LoVo (cell line): ENCODE data around the gene HTRA3.

ENCODE experiments used
- DNase-seq: peaks from one replicate; pipeline ENCODE4 v3.0.0-alpha.2; 2016; ENCODE audit warnings: low spot score

HTRA3 gene

DNA sequence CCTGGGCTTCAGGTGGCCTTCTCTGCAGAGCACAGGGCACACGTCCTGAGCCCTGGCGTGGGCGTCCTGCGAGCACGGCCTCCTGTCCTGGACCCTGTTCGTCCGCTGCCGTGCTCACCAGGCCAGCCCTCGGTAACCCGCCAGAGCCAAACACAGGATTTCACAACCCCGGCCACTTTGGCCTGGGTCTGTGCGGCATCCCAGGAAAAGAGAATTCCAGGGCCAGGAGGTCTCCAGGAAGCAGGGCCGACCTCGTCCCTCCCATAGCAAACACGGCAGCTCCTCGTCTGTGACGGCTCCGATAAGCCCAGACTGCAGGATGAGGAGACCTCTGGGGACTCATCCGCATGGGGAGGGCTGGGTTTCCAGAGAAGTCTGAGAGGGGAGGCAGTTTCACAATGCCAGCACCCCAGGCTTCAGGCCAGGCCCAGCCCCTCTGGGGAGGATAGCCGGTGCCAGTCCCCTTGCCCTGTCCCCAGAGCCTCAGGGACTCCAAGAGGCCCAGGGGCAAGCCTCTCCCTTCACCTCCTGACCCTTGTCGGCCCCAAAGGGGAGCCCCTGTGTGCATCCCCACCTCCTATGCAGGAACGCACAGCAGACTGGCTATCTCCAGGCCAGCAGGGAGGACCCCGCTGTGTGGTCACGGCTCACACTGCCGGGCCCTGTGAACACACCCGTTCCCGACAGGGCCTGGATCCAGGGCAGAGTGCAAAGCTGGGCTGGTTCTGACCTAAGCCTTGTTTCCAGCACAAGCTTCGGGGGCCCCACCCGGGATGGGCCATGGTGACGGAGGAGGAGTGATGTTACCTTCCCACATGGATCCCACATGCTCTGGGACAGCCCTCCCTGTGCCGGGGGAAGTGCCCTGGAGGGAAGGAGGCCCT, 22.3 kb upstream of the HTRA3 start:
- no peak for DNase-seq

DNA sequence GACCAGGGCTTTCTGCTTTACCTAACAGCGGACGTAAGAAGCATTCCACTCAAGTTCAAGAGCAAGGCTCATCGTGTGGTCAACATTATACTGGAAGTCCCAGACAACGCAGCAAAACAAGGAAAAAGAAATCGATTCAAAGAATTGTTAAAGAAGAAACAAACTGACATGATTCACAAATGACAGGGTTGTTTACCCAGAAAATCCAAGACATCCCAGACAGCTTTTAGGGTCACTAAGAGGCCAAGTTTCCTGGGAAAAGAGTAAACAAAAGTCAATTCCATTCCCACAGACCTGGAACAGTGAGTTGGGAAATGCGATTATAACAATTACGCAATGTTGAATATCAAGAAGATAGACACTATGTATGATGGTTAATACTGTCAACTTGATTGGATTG, 21.5 kb upstream of the HTRA3 start:
- no peak for DNase-seq

DNA sequence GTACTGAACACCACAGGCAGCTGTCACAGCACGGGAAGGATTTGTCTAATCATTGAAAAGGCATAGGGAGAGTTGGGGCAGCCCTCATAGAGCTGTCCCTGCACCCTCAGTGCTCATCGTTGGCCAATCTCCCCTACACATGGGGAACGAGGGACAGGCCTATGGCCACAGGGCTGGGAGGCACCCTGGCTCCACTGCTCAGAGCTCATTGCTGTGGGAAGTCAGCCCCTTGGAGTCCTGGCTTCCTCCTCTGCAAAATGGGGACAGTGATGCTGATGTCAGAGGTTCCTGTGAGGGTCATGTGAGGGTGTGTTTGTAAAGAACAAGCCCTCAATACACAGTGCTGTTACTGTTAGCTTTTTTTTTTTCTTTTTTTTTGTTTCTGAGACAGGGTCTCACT, 19.3 kb upstream of the HTRA3 start:
- DNase-seq = no peak

DNA sequence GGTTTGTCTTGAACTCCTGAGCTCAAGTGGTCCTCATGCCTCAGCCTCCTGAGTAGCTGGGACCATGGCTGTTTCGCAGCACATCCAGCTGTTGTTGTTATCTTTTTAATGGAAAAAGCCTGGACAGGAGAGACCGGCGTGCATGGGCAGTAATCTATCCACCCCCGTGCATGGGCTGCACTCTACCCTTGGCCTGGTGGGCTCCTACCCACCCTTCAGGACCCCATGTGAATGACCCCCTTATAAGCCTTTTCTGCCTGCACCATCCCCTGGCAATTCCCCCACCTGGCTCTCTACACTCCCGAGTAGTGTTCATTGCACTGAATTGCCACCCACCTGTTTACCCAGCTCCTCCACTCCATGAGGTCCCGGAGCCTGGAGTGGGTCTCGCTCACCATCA, 18.9 kb upstream of the HTRA3 start:
- no peak for DNase-seq

DNA sequence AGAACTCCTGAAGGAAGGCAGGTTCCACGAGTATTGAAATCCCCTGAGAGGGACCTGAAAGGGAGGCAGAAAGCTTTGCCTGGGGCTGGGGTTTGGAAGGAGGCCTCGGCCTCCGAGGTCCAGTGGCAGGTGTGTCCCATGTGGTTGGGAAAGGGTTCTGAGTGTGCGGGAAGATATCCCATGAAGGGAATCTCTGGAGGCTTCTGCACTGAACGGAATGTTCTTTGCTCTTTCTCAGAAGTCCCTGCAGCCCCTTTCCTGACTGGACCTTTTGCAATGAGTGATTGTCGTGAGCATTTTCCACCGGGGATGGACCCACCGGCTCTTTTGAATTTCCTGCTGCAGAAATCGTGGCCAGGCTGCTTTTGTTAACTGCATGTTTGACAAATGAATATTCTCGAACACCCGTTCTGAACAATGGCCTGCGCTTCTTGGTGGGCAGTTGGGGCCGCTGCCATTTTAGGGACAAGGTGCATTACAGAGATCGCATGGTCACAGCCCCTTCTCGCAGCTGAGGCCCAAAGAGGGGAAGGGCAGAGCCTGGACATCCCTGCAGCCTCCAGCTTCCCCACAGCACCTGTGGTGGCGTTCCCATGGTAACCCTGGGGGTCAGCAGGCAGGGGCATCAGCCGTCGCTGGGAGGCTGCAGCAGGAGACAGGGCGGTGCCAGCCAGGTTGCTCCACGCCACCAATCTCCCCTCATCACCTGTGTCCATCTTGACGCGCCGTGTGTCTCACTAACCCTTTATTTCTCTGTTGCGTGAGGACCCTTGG, 18.3 kb upstream of the HTRA3 start:
- DNase-seq = no peak

DNA sequence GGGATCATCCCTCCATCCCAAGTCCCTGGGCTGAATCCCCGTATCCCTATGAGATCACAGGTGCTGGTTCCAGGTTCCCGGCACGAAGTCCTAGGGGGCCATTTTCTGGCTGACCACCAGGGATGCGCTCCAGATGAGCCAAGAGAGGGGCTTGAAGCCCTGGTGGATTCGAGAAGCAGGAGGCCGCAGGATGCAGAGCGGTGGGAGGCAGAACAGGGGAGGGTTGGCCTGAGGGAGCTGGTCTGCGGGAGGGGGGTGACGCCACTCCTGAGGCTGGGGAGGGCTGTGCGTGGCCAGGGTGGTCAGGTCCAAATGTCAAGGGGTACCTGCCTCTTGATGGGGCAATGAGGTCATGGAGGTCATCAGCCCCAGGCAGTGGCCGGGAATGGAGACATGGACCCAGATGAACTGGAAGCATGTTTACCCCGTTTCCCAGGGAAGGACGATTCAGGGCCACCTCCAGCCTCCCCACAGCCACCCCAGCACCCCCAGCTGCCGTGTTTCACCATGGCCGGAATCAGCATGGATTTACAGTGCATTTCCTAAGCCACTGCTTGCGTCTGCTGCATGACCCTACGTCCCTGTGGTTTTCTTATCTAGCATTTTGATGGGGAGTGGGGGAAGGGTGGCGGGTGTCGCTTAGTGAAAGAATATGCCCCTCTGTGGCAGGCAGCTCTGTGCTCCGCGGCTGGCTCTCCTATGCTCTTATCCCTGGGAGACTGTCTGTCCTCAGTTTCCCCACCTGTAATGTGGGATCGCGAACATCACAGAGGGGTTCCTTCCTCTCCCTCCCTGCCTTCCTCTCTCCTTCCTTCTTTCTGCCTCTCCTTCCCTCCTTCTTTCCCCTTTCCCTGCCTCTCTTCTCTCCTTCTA, 17.0 kb upstream of the HTRA3 start:
- no peak for DNase-seq

DNA sequence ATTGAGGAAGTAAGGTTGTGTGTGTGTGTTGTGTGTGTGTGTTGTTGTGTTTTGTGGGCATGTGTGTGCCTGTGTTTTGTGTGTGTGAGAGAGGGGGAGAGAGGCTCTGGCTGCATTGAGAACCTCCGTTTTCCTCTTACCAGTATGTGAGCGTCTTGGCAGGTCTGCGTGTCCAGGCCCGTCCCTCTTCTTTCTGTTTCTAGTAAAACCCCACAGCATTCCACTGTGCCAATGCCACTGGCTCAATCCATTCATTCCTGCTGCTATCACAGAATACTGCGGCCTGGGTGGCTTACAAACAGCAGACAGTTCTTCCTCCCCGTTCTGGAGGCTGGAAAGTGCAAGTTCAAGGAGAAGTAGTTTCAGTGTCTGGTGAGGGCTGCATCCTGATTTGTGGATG, 15.5 kb upstream of the HTRA3 start:
- DNase-seq = no peak

DNA sequence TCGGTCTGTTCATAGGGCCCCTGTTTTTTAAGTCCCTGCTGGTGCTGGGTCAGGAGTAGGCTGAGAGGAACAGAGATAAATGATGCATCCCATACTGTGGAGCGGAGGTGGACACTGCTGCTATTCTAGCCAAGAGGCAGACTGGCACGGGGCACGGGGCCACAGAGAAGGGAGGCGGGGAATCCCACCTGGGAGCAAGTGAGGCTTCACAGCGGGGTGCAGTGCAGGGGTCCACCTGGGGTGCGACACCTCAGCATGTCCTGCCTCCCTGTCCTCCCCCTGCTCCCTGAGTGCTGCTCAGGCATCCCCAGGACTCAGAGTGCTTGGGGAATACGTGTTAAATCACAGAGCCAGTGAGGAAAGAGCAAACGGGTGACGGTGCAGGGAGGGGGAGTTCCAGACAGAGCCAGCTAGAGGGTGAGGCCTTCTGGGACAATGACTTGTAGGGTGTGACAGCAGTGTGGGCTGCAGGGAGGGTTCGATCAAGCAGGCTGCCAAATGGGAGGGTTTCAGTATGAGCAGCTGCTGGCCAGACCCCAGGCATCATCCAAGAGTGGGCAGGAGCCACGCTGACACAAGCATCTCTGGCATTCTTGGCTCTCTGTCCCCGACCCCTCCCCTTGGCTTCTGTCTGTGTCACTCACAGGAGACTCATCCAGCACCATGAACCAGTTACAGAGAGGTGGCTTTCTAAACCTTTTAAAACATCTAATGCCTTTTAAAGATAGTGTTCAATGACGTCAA, 13.7 kb upstream of the HTRA3 start:
- peak; percentile 8 for DNase-seq

DNA sequence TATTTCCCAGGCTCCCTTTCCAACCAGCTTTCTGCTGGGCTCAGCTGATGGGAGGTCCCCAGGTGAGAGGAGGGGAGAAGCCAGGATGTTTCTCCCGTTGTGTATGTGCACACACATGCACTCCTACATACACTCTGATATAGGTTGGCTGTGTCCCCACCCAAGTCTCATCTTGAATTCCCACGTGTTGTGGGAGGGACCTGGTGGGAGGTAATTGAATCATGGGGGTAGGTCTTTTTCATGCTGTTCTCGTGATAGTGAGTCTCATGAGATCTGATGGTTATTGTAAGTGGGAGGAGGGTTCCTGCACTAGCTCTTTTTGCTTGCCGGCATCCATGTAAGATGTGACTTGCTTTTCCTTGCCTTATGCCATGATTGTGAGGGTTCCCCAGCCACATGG, 11.7 kb upstream of the HTRA3 start:
- no peak for DNase-seq

DNA sequence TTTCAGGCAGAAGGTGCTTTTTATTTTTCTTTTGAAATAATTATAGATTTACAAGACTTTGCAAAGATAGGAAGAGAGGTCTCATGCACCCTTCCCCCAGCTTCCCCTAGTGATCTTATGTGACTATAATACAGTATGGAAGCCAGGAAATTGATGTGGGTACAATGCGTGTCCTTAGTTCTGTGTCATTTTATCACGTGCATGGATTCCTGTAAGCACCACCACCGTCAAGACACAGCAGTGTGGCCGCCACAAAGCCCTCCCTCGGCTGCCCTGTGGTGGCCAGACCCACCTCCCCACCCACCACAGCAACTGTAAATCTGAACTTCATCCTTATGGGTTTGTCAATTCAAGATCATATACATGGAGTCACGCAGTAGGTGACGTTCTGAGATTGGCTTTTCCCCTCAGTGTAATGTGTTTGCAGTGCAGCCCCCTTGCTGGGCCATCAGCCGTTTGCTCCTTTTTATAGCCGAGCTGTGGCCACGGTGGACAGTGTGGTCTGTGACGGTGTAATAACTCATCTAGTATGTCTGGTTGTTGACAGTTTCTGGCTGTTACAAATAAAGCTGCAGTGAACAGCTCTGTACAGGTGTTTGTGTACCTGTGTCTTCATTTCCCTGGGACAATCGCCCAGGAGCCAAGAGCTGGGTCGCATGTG, 10.9 kb upstream of the HTRA3 start:
- DNase-seq = no peak

DNA sequence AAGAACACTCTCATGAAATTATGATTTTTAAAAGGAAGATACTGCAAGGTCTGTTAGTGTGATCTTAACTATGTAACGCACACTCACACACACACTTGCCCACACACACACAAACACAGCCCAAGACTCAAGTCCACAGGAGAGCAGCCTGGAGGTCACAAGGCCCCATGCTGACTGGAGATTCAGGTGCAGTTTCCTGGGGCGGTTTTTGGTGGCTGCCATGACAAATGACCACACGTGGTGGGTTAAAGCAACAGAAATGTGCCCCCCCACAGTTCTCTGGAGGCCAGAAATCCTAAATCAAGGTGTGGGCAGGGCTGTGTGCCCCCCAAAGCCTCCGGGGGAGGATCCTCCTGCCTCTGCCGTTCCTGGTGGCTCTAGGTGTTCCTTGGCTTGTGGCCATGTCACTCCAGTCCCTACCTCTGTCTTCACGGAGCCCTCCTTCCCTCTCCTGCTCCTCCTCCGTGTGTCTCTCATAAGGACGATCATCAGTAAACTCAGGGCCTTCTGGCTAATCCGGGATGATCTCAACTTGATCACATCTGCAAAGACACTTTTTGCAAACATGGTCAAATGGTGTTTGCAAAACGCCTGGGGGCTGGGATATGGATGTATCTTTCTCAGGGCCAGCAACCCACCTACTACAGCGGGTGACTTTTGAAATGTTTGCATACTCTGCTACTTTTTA, 9.7 kb upstream of the HTRA3 start:
- DNase-seq = no peak

DNA sequence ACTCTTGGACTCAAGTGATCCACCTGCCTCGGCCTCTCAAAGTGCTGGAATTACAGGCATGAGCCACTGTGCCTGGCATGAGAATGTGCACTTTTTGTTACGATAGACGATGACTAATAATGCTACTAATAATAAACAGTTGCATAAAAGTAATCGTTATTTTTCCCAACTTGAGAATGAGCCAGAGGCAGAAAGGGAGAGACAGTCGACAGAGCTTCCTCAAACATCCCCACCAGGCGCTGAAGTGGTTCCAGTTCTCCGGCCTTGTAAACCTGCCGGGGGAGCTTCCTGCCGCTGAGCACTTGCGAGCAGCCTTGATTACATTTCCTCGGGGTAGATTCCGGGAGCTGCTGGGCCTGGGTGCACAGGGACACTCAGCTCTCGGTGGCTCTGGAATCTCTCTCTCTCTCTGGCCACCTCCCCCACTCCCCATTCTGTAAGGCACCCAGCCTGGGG, 8.9 kb upstream of the HTRA3 start:
- no peak for DNase-seq

DNA sequence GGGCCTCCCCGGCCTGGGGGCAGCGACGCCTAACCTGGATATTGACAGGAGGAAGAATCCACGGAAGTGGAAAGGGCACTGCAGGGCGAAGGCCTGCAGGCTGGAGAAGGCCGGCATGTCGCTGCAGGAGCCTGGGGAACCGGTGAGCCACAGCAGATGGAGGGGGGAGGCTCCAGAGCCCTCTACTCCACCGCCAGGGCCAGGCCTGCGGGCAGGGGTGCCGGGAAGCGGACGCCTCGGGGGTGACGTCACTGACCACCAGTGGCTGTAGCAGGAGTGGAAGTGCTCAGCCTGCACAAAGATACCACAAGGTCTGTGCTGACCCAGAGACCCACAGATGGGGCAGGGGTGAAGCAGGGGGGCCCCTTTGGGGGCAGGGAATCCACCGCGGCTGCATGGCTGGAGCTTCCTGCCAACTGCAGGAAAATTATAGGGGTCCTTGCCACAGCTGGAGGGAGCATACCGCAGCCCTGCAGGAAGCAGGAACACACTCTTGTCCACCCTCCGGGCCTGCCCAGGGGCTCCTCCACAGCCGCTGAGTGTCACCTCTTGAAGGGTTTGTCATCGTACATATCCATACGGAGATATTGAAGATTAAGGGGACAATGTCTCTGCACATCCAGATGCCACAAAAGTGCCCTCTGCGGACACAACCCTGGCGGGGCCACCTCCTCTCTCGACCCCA, 7.6 kb upstream of the HTRA3 start:
- DNase-seq = no peak

DNA sequence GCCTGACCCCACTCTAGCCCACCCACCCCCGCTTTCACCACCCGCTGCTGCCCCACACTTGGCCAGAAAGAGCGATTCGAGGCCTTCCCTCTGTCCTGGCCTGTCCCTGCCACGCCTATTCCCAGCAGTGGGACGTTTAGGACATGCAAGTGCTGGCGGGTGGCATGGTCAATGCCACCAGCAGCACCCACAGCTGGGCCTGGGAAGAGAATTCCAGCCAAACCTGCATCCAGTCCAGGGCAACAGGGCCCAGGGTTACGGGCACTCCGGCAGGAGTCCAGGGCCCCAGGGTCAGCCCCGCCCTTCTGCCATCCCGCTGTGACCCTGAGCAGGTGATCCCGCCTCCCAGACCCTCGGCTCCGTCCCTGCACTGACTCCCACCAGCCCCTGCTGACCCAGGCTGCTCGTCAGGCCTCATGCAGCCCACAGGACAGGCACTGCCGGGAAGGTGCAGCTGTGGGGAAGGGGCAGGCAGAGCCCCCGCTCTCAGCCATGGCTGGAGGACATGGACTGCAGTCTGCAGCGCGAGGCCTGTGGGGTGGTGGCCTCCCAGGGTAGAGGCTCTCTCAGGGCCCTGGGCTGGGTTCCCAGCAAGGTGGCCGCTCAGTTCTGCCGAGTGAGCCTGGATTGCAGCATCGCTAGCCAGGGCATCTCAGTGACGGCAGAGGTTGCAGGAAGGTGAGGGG, 6.8 kb upstream of the HTRA3 start:
- DNase-seq = no peak

DNA sequence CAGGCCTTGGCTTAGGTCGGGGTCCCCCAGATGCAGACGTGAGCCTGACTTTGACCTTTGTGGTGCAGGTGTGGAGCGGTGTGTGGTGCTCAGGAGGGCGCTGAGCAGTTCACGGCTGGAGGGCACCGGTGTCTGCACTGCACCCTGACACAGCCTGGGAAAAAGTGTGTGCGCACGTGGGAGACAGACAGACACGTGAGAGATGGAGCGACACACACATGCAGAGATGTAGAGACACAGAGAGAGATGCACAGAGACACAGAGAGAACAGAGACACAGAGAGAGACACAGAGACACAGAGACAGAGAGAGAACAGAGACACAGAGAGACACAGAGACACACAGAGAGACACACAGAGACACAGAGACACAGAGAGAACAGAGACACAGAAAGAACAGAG, 6.2 kb upstream of the HTRA3 start:
- DNase-seq = no peak

DNA sequence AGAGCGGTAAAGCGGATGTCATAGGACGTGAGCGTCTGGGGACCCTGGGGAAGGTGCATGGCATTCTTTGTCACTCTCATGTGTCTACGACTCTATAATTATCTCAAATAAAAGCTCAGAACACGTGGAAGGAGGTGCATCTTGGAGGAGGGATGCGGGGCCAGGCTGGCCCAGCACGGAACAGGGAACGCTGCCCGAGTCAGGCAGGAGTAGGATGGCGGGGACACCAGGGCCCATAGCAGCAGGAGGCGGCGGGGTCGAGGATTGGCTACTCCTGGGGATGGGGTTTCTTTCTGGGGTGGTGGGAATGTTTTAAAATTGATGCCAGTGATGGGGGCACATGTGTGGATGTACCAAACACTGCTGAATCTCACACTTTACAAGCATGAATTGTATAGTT, 5.4 kb upstream of the HTRA3 start:
- DNase-seq = no peak

DNA sequence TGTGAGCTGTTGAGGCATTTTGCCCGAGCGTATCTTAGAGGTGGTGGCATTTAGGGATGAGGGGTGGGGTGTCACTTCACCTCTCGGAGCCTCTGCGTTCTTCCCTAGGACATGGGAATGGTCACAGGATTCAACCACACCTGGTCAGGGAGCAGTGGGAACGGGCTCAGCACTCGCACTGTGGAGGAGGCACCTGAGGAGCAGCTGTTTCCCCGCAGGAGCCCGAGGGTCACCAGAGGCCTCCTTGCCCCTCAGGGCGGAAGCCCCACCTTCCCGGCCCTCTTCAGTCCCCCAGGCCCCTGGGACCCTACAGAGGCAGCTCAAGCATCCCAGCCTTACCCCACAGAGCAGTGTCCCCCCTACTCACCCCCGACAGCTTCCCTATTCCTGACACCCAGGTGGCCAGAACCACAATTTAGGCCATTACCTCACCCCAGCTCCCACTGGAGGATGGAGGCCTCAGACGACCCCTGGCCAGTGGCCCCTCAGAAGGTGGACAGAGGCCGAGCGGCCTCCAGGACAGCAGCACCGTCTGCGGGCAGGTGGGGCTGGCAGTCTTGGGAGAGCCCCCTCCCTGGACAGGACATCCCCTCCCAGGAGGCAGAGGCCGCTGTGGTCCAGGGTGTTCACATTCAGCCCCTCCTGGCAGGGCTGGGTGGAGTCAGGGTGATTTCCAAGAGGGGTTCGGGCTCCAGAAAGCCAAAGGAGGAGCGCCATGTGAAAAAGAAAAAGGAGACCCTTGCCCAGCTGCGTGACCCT, 4.2 kb upstream of the HTRA3 start:
- no peak for DNase-seq

DNA sequence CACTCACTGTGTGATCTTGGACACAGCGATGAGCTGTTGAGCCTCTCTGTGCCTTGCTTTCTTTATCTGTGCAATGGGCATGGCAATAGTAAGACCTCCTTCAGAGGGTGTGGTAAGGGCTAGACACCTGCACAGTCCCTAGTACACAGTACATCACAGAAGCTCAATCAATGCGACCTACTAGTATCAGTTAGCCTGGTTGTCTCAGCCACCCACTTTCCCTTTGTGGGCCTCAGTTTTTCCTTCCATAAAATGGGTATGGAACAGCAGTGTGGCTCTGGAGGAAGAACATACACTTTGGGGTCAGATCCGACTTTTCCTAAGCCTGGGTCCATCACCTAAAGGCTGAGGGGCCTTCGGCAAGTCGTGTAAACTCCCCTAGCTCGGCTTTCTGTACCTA, 3.5 kb upstream of the HTRA3 start:
- DNase-seq = no peak

DNA sequence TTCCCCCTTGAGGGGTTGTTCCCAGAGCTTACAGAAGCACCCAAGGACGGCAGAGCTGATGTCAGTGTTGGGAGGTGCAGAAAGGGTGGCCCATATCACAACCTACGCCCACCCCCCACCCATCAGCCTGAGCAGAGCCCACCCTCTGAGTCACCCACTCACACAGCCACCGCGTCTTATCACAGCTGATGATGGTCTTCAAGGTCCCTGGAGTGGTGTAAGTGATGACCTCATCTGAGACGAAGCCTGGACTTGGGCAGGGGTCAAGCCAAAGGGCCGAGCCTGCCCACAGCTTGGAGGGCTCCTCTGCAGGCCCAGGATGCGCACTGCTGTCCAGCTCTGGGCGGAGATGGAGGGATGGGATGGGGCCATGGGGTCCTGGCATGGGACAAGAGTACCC, 3.0 kb upstream of the HTRA3 start:
- no peak for DNase-seq
